Measurements from ENCODE around the gene CFAP77. TPM values are rescaled to one million over a fixed set of nuclear protein-coding genes. Genes with fewer than 3 reads are reported as not detected.

Gene CFAP77
- total RNA-seq, 1 experiment from 2014 or later = 0.11 TPM

DNA sequence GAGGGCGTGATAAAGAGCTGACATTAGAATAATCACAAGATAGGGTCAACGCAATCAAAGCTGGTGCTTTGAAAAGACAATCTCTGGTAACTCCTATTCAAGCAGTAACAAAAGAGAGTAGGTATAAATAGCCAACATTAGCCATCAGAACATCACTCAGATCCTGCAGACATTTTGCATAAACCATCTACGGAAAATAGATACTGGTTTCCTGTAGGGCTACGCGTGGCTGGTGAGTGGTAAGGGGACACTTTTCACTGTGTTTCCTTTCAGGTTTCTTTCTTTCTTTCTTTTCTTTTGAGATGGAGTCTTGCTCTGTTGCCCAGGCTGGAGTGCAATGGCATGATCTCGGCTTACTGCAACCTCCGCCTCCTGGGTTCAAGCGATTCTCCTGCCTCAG, 25.6 kb upstream of the CFAP77 start:
- Histone ChIP-seq H3K9me3 (ENCODE audit: low read length) (no peaks in the 10 kb centered on the region), H3K79me2 (ENCODE audit: low read length) (no peaks in the 10 kb centered on the region), H3K36me3 (ENCODE audit: low read depth, low read length) (peaks cover 14% of the 10 kb centered on the region), H3K9me2 (replicated peaks; ENCODE audit: low read length) (no peaks in the 10 kb centered on the region), H3F3A (ENCODE audit: low read length, unreplicated experiment) (no peaks in the 10 kb centered on the region), H3K4me1 (ENCODE audit: insufficient read depth, low read length) (no peaks in the 10 kb centered on the region), H3K27me3 (ENCODE audit: low read length) (no peaks in the 10 kb centered on the region), H2AFZ (ENCODE audit: low read length) (no peak overlapping the region), H4K20me1 (ENCODE audit: low read length) (no peaks in the 10 kb centered on the region), H3K4me2 (ENCODE audit: low read length) (no peak overlapping the region), H3K27ac (ENCODE audit: low read length) (no peak overlapping the region), H3K4me3 (ENCODE audit: low read length) (no peak overlapping the region), H3K9ac (ENCODE audit: low read length) (no peak overlapping the region)
- intact Hi-C loops (cut with micrococcal nuclease) = no loop called here
- ATAC-seq (no peak), DNase-seq (no peak)
- ChIA-PET CTCF (no interaction called here), POLR2A (ENCODE audit: unreplicated experiment) (no interaction called here)
- no TSS peak for BruUV-seq (replicated peaks)
- TF ChIP-seq, protein P1, sequence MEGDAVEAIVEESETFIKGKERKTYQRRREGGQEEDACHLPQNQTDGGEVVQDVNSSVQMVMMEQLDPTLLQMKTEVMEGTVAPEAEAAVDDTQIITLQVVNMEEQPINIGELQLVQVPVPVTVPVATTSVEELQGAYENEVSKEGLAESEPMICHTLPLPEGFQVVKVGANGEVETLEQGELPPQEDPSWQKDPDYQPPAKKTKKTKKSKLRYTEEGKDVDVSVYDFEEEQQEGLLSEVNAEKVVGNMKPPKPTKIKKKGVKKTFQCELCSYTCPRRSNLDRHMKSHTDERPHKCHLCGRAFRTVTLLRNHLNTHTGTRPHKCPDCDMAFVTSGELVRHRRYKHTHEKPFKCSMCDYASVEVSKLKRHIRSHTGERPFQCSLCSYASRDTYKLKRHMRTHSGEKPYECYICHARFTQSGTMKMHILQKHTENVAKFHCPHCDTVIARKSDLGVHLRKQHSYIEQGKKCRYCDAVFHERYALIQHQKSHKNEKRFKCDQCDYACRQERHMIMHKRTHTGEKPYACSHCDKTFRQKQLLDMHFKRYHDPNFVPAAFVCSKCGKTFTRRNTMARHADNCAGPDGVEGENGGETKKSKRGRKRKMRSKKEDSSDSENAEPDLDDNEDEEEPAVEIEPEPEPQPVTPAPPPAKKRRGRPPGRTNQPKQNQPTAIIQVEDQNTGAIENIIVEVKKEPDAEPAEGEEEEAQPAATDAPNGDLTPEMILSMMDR (conservative IDR thresholded peaks at IDR 0.05; ENCODE audit: low read depth, low read length) = no peak
- no peak for TF ChIP-seq EZH2 (IDR thresholded peaks at IDR 0.05; ENCODE audit: low read length, unreplicated experiment)
- TF ChIP-seq EZH2phosphoT487 (IDR thresholded peaks at IDR 0.05; ENCODE audit: borderline replicate concordance, low read length) = no peak

DNA sequence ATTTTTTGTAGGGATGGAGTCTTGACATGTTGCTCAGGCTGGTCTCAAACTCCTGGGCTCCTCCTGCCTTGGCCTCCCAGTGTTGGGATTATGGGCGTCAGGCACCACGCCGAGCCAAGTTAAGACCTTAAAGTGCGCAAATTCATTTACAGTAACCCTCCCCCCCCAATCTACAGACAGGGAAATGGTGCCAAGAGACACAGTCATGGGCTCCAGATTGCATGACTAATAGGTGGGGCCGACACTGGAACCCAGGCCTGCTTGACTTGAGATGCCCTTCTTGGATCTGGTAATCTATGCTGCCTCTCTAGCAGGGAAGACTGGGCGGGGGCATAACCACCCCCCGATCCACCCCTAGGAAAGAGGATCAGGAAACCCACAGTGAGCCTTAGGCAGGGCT, 22.9 kb upstream of the CFAP77 start:
- H3K4me3 ChIP-seq (ENCODE audit: low read length) = no peak overlapping the region
- no peaks in the 10 kb centered on the region for H3K9me3 ChIP-seq (ENCODE audit: low read length)
- ChIA-PET POLR2A (ENCODE audit: unreplicated experiment) (no interaction called here), CTCF (no interaction called here)
- no peaks in the 10 kb centered on the region for H3K27me3 ChIP-seq (ENCODE audit: low read length)
- no peaks in the 10 kb centered on the region for H4K20me1 ChIP-seq (ENCODE audit: low read length)
- no peaks in the 10 kb centered on the region for H3K9me2 ChIP-seq (replicated peaks; ENCODE audit: low read length)
- no peak overlapping the region for H3K9ac ChIP-seq (ENCODE audit: low read length)
- no peak overlapping the region for H3K27ac ChIP-seq (ENCODE audit: low read length)
- no peaks in the 10 kb centered on the region for H3F3A ChIP-seq (ENCODE audit: low read length, unreplicated experiment)
- BruUV-seq (replicated peaks) = no TSS peak
- H3K36me3 ChIP-seq (ENCODE audit: low read depth, low read length) = peaks cover 20% of the 10 kb centered on the region
- intact Hi-C loops (cut with micrococcal nuclease) = no loop called here
- no peaks in the 10 kb centered on the region for H3K79me2 ChIP-seq (ENCODE audit: low read length)
- H3K4me1 ChIP-seq (ENCODE audit: insufficient read depth, low read length) = no peaks in the 10 kb centered on the region
- no peak overlapping the region for H2AFZ ChIP-seq (ENCODE audit: low read length)
- TF ChIP-seq, protein P1 (conservative IDR thresholded peaks at IDR 0.05; ENCODE audit: low read depth, low read length) = no peak
- no peak for TF ChIP-seq EZH2phosphoT487 (IDR thresholded peaks at IDR 0.05; ENCODE audit: borderline replicate concordance, low read length)
- TF ChIP-seq EZH2 (IDR thresholded peaks at IDR 0.05; ENCODE audit: low read length, unreplicated experiment) = no peak
- DNase-seq (no peak), ATAC-seq (no peak)
- no peak overlapping the region for H3K4me2 ChIP-seq (ENCODE audit: low read length)

DNA sequence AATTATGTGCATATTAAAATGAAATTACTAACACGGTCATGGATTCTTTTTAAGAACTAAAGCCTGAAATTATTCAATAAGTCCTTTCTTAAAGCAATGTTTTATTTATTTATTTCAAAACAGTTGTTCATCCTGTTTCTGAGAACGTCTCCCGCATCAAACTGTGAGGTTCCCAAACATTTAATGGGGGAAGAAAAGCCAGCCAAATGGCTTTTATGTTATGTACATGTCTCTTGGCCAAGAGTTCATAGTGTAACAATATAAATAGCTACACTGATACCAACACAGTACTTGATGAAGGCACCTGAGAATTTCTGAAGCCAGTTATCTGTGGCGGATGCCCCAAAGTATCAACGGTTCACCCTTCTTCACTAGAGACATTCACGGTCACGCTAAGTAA, 19.0 kb upstream of the CFAP77 start:
- DNase-seq (no peak), ATAC-seq (no peak)
- no peaks in the 10 kb centered on the region for H3K9me2 ChIP-seq (replicated peaks; ENCODE audit: low read length)
- H3K27ac ChIP-seq (ENCODE audit: low read length) = no peak overlapping the region
- ChIA-PET POLR2A (ENCODE audit: unreplicated experiment) (interaction anchor here (0.6 kb wide), 1 partner anchor 38 kb away, joined by 7 read pairs; no protein-coding TSS in a partner anchor), CTCF (no interaction called here)
- TF ChIP-seq EZH2 (IDR thresholded peaks at IDR 0.05; ENCODE audit: low read length, unreplicated experiment) (no peak), EZH2phosphoT487 (IDR thresholded peaks at IDR 0.05; ENCODE audit: borderline replicate concordance, low read length) (no peak)
- TF ChIP-seq, protein P1 (conservative IDR thresholded peaks at IDR 0.05; ENCODE audit: low read depth, low read length) = no peak
- intact Hi-C loops (cut with micrococcal nuclease) = no loop called here
- H4K20me1 ChIP-seq (ENCODE audit: low read length) = no peaks in the 10 kb centered on the region
- H3K79me2 ChIP-seq (ENCODE audit: low read length) = no peaks in the 10 kb centered on the region
- no peak overlapping the region for H3K4me3 ChIP-seq (ENCODE audit: low read length)
- H2AFZ ChIP-seq (ENCODE audit: low read length) = no peak overlapping the region
- H3K27me3 ChIP-seq (ENCODE audit: low read length) = no peaks in the 10 kb centered on the region
- H3F3A ChIP-seq (ENCODE audit: low read length, unreplicated experiment) = no peaks in the 10 kb centered on the region
- no peak overlapping the region for H3K4me2 ChIP-seq (ENCODE audit: low read length)
- H3K9ac ChIP-seq (ENCODE audit: low read length) = no peak overlapping the region
- peaks cover 21% of the 10 kb centered on the region for H3K36me3 ChIP-seq (ENCODE audit: low read depth, low read length)
- no peaks in the 10 kb centered on the region for H3K4me1 ChIP-seq (ENCODE audit: insufficient read depth, low read length)
- no peaks in the 10 kb centered on the region for H3K9me3 ChIP-seq (ENCODE audit: low read length)
- BruUV-seq (replicated peaks) = no TSS peak

Data from PC-3 (cell line).